D721Med (cell line): ENCODE measurements around the gene ORM1.

Source experiments
- DNase-seq: peaks from one replicate; pipeline ENCODE4 v3.0.0; 2011; ENCODE audit warnings: low spot score; ENCODE audit not compliant: insufficient read length
- FAIRE-seq: peaks from 2 replicates; lab custom pipeline; 2011; peaks lifted over from hg19 to GRCh38; lab: Jason Lieb, UNC
- CTCF ChIP-seq: IDR thresholded peaks from 2 replicates; pipeline ENCODE4 v1.5.1; 2012; ENCODE audit warnings: mild to moderate bottlenecking, control low read depth; ENCODE audit not compliant: insufficient read depth; ENCODE audit errors: missing control alignments

Gene ORM1

GRCh38 chr9:114310471-114311450 lies 12.1 kb upstream of the ORM1 start:
- DNase-seq (no peak), FAIRE-seq (no peak)
- no peak for TF ChIP-seq CTCF

DNA sequence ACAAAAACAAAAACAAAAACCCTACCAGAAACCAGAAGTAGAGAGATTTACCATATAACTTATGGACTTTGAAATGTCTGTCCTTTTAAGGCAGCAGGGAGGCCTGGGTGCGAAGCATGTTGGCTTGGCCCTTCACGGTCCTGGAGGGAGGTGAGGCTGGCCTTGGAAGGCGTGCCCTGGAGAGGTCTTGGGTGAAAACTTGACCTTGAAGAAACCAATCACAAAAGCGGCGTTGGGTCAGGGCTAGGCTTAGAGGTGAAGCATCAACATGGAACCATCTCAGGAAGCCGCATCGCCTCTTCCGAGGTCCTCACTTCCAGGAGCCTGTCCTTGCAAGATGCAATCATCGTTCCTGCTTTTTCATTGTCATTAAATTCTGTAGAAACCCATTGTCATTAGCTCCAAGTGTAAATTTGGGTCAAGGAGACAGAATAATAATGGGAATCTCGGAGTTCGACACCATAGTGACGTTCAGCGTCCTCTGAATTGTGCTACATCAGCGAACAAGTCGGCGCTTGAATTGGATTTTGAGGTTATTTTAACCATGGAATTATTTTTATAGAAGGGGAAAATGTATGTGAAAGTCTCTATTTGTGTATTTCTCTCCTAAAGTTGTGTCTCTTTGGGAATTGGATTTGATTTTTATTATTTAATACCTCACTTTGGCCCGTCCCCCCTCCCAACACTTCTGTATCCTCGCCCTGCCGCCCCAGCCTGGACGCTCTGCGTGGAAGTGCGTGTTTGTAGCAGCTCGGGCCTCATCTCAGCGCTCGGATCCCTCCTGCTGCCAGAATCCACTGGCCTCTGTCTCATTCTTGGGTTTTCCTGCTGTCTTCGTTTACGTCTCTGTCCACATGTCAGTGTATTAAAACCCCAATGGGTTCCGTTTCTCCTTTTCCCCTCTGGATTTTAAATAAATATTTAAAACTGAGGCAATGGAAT lies 11.1 kb upstream of the ORM1 start:
- DNase-seq (no peak), FAIRE-seq (no peak)
- no peak for TF ChIP-seq CTCF

GRCh38 chr9:114312513-114312875 lies 10.4 kb upstream of the ORM1 start:
- no peak for TF ChIP-seq CTCF
- FAIRE-seq (no peak), DNase-seq (no peak)

- DNase-seq (no peak), FAIRE-seq (no peak)
- TF ChIP-seq CTCF = no peak
Observed at GRCh38 chr9:114313186-114313585, 9.7 kb upstream of the ORM1 start.

DNA sequence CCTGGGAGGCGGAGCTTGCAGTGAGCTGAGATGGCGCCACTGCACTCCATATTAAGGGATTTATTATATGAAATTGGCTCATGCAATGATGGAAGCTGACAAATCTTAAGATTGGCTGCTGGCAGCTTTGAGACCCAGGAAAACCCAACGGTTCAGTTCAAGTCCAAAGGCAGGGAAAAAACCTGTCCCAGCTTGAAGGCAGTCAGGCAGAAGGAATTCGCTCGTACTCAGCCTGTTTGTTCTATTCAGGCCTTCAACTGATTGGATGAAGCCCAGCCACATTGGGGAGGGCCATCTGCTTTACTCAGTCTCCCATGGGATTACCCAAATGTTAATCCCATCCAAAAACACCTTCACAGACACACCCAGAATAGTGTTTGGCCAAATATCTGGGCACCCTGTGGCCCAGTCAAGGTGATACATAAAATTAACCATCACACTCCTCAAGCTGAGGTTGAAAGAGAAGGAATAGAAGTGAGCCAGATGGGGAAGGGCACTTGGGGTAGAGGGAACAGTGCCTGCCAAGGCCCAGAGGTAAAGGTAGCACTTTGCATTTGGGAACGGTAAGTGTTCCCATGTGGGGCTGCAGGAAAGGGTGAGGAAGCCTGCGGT lies 8.5 kb upstream of the ORM1 start:
- TF ChIP-seq CTCF = no peak
- no peak for DNase-seq
- no peak for FAIRE-seq

DNA sequence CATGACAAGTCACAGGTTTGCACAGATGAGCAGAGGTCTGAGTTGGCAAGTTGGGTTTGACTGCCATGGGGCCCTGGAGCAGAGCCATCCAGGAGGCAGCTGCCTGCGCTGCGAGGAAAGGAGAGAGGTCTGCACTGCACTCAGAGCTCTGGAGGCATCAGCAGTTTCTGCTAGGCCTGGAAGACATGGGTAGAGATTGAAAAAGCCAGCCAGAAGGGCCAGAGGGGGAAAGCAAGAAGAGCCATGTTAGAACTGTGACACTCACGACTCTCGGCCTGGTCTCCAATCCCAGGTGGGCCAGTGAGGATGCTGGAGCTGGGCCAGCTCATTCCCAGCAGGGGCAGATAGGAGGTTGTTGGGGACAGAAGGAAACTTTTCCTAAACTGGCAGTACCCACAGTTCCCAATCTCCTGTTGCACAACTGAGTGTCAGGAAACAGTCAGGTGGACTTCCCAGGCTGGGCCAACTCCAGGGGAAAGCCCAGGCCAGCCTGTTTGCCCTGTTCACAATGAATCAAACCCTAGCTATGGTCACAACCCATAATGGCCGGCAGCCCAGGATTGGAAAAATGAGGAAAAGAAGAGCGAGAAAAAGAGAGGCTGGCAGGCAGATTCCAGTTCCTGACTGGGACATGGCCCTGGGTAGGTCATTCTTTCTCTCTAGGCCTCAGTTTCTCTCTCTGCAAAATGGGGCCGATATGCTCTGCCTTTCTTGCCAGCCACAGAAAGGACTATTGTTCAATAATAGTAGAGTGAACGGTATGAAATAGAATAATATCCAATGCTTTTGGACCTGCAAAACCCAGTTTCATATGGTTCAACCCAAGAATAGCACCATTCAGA lies 7.8 kb upstream of the ORM1 start:
- no peak for DNase-seq
- no peak for TF ChIP-seq CTCF
- FAIRE-seq = no peak
